Measurements from ENCODE around the gene KLHL4. TPM values are rescaled to one million over a fixed set of nuclear protein-coding genes. Genes with fewer than 3 reads are reported as not detected.

KLHL4 gene
- total RNA-seq, 1 experiment from 2014 or later: 0.10 TPM

- Histone ChIP-seq H3K4me1 (ENCODE audit: control insufficient read depth in 1 of 2, insufficient read depth in 2 of 2, low read length in 2 of 2) (no peaks in the 10 kb centered on the region), H3K4me3 (replicated peaks in 1 of 2; ENCODE audit: low read depth in 1 of 2, low read length in 2 of 2) (no peak overlapping the region), H3K79me2 (ENCODE audit: insufficient read depth, low read length) (no peaks in the 10 kb centered on the region), H3K9ac (ENCODE audit: low read length) (no peak overlapping the region), H4K20me1 (ENCODE audit: insufficient read depth) (no peaks in the 10 kb centered on the region), H3K27me3 (ENCODE audit: insufficient read depth, low read length) (no peaks in the 10 kb centered on the region), H3K27ac (ENCODE audit: low read depth, low read length) (no peak overlapping the region), H3K4me2 (ENCODE audit: low read length) (no peak overlapping the region), H3K36me3 (ENCODE audit: control insufficient read depth in 1 of 2, insufficient read depth in 2 of 2, low read length in 2 of 2) (no peaks in the 10 kb centered on the region), H3K9me3 (ENCODE audit: control insufficient read depth in 1 of 2, insufficient read depth in 1 of 2, low read depth in 1 of 2, low read length in 2 of 2) (no peaks in the 10 kb centered on the region), H2AFZ (ENCODE audit: low read depth, low read length, poor library complexity, severe bottlenecking) (no peak overlapping the region), H3K9me2 (ENCODE audit: insufficient read depth) (no peaks in the 10 kb centered on the region)
- ChIA-PET POLR2A (no interaction called here), CTCF (no interaction called here), RAD21 (ENCODE audit: low non-redundant PET in 1 of 2, low total read pairs in 2 of 2, uncharacterized antibody in 2 of 2, unreplicated experiment in 2 of 2) (no interaction called here)
- ATAC-seq (no peak), DNase-seq (ENCODE audit: low read depth, low spot score) (no peak)
- intact Hi-C loops (cut with micrococcal nuclease): no loop called here
- no TSS peak for BruUV-seq (replicated peaks)
- no peak for TF ChIP-seq TCF7L2 (IDR thresholded peaks at IDR 0.05; ENCODE audit: borderline replicate concordance, extremely low read depth, insufficient read depth, insufficient read length)
- TF ChIP-seq YY1 (IDR thresholded peaks at IDR 0.05; ENCODE audit: extremely low read depth, insufficient replicate concordance, low read depth, low read length): no peak
- TF ChIP-seq, protein P1, sequence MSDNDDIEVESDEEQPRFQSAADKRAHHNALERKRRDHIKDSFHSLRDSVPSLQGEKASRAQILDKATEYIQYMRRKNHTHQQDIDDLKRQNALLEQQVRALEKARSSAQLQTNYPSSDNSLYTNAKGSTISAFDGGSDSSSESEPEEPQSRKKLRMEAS (IDR thresholded peaks at IDR 0.05): no peak
- TF ChIP-seq, protein P2, sequence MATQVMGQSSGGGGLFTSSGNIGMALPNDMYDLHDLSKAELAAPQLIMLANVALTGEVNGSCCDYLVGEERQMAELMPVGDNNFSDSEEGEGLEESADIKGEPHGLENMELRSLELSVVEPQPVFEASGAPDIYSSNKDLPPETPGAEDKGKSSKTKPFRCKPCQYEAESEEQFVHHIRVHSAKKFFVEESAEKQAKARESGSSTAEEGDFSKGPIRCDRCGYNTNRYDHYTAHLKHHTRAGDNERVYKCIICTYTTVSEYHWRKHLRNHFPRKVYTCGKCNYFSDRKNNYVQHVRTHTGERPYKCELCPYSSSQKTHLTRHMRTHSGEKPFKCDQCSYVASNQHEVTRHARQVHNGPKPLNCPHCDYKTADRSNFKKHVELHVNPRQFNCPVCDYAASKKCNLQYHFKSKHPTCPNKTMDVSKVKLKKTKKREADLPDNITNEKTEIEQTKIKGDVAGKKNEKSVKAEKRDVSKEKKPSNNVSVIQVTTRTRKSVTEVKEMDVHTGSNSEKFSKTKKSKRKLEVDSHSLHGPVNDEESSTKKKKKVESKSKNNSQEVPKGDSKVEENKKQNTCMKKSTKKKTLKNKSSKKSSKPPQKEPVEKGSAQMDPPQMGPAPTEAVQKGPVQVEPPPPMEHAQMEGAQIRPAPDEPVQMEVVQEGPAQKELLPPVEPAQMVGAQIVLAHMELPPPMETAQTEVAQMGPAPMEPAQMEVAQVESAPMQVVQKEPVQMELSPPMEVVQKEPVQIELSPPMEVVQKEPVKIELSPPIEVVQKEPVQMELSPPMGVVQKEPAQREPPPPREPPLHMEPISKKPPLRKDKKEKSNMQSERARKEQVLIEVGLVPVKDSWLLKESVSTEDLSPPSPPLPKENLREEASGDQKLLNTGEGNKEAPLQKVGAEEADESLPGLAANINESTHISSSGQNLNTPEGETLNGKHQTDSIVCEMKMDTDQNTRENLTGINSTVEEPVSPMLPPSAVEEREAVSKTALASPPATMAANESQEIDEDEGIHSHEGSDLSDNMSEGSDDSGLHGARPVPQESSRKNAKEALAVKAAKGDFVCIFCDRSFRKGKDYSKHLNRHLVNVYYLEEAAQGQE (IDR thresholded peaks at IDR 0.05; ENCODE audit: low read depth): no peak
- TF ChIP-seq POLR2A (IDR thresholded peaks at IDR 0.05; ENCODE audit: borderline replicate concordance, extremely low read depth, insufficient read depth, insufficient read length): no peak
- TF ChIP-seq, protein P3, sequence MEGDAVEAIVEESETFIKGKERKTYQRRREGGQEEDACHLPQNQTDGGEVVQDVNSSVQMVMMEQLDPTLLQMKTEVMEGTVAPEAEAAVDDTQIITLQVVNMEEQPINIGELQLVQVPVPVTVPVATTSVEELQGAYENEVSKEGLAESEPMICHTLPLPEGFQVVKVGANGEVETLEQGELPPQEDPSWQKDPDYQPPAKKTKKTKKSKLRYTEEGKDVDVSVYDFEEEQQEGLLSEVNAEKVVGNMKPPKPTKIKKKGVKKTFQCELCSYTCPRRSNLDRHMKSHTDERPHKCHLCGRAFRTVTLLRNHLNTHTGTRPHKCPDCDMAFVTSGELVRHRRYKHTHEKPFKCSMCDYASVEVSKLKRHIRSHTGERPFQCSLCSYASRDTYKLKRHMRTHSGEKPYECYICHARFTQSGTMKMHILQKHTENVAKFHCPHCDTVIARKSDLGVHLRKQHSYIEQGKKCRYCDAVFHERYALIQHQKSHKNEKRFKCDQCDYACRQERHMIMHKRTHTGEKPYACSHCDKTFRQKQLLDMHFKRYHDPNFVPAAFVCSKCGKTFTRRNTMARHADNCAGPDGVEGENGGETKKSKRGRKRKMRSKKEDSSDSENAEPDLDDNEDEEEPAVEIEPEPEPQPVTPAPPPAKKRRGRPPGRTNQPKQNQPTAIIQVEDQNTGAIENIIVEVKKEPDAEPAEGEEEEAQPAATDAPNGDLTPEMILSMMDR (IDR thresholded peaks at IDR 0.05 in 2 of 3, conservative IDR thresholded peaks at IDR 0.05 in 1 of 3; ENCODE audit: borderline replicate concordance in 1 of 3, insufficient read depth in 1 of 3, low read depth in 2 of 3, low read length in 2 of 3): no peak
- no peak for TF ChIP-seq EZH2 (IDR thresholded peaks at IDR 0.05)
- TF ChIP-seq ZNF274 (IDR thresholded peaks at IDR 0.05; ENCODE audit: low read depth, low read length): no peak
- TF ChIP-seq SIN3A (IDR thresholded peaks at IDR 0.05; ENCODE audit: low read depth): no peak
- TF ChIP-seq SRF (IDR thresholded peaks at IDR 0.05; ENCODE audit: low read depth): no peak
- no peak for TF ChIP-seq ZFX (IDR thresholded peaks at IDR 0.05)
- no peak for TF ChIP-seq CBX3 (IDR thresholded peaks at IDR 0.05; ENCODE audit: low read depth)
- no peak for TF ChIP-seq EGR1 (IDR thresholded peaks at IDR 0.05; ENCODE audit: low read depth)
- no peak for TF ChIP-seq CEBPB (IDR thresholded peaks at IDR 0.05; ENCODE audit: low read depth)
Observed at GRCh38 chrX:87616371-87616770, 98.8 kb downstream of the KLHL4 start.
